HepG2 (cell line): ENCODE measurements around the gene RRP9. TPM values are rescaled to one million over a fixed set of nuclear protein-coding genes. Genes with fewer than 3 reads are reported as not detected.

Source experiments
- ATAC-seq: fragments of 200-7000 bp; cut with Tn5 transposase; 3 replicates; pipeline ENCODE4 v1.9.1; 2020; ENCODE audit warnings: mild to moderate bottlenecking, moderate library complexity
- BruUV-seq: library from RNA; stranded (reverse); fragments of 400-500 nt; replicated peaks from 2 replicates; lab custom pipeline; 2021; lab: Mats Ljungman, UMichigan
- CTCF ChIA-PET: fragments of 300-600 bp; formaldehyde crosslinking; extraction: SDS; loops from one replicate; lab custom pipeline; 2021; ENCODE audit warnings: low total read pairs, inconsistent platforms, low intra/inter-chr PET ratio; lab: Yijun Ruan, JAX
- POLR2A ChIA-PET: fragments of 350-600 bp; sonication (Branson Sonifier 250); formaldehyde crosslinking; loops from one replicate; lab custom pipeline; 2020; ENCODE audit warnings: antibody characterized with exemption, inconsistent platforms; lab: Yijun Ruan, JAX
- DNase-seq: peaks from one replicate; pipeline ENCODE4 v3.0.0-alpha.2; 2015; ENCODE audit warnings: low spot score
- FAIRE-seq: peaks from 3 replicates; lab custom pipeline; 2011; peaks lifted over from hg19 to GRCh38; lab: Jason Lieb, UNC
- H2AFZ ChIP-seq: one replicate; pipeline ENCODE4 v1.6.1; 2011; ENCODE audit warnings: low read length, inconsistent platforms
- H3K27ac ChIP-seq: fragments of 300-600 bp; 3 replicates; pipeline ENCODE4 v1.8.0; 2011; ENCODE audit warnings: mixed run types, mild to moderate bottlenecking, mixed read lengths, low read length, inconsistent platforms; ENCODE audit not compliant: insufficient read depth; ENCODE audit errors: extremely low read length
- H3K27me3 ChIP-seq, 2 experiments: fragments of 200-600 bp in 1 of 2; 2 replicates in 1 of 2; 3 replicates in 1 of 2; pipeline versions ENCODE4 v1.6.0 to v1.8.0; 2011; ENCODE audit warnings: low read length in 2 of 2, mild to moderate bottlenecking in 2 of 2, moderate library complexity in 2 of 2, inconsistent platforms in 1 of 2; ENCODE audit not compliant: insufficient read depth in 2 of 2, control insufficient read depth in 1 of 2
- H3K36me3 ChIP-seq, 2 experiments: fragments of 200-600 bp in 1 of 2; replicated peaks in 1 of 2; 2 replicates in 1 of 2; 3 replicates in 1 of 2; pipeline versions ENCODE4 v1.5.1 to v1.8.0; 2011; ENCODE audit warnings: low read length in 2 of 2, inconsistent platforms in 1 of 2; ENCODE audit not compliant: insufficient read depth in 2 of 2, control insufficient read depth in 1 of 2
- H3K4me1 ChIP-seq: 2 replicates; pipeline ENCODE4 v1.5.1; 2012; ENCODE audit warnings: low read length, inconsistent platforms; ENCODE audit not compliant: insufficient read depth
- H3K4me2 ChIP-seq: 2 replicates; pipeline ENCODE4 v1.6.0; 2011; ENCODE audit warnings: low read depth, low read length, inconsistent platforms
- H3K4me3 ChIP-seq, 3 experiments: fragments of 200-600 bp in 1 of 3; sonication (generic), shearing (Covaris generic) in 1 of 3; replicated peaks in 1 of 3; 2 replicates each; pipeline ENCODE4 v1.5.1; 2011 to 2016; ENCODE audit warnings: low read length in 3 of 3, inconsistent platforms in 2 of 3, low read depth in 2 of 3, mild to moderate bottlenecking in 2 of 3, control low read depth in 1 of 3, mixed read lengths in 1 of 3; ENCODE audit not compliant: insufficient read depth in 1 of 3
- H3K79me2 ChIP-seq: one replicate; pipeline ENCODE4 v1.6.1; 2011; ENCODE audit warnings: low read length, inconsistent platforms; ENCODE audit not compliant: insufficient read depth
- H3K9ac ChIP-seq: 2 replicates; pipeline ENCODE4 v1.6.0; 2011; ENCODE audit warnings: mild to moderate bottlenecking, low read depth, low read length, inconsistent platforms; ENCODE audit not compliant: insufficient read depth
- H3K9me3 ChIP-seq: 2 replicates; pipeline ENCODE4 v1.5.1; 2012; ENCODE audit warnings: mild to moderate bottlenecking, low read length
- H4K20me1 ChIP-seq: 2 replicates; pipeline ENCODE4 v1.6.0; 2011; ENCODE audit warnings: inconsistent platforms, mild to moderate bottlenecking, low read length, moderate library complexity; ENCODE audit not compliant: insufficient read depth
- AGO2 ChIP-seq: fragments of 200-400 bp; formaldehyde crosslinking; optimal IDR thresholded peaks from 2 replicates; pipeline ENCODE3; 2017; ENCODE audit warnings: mild to moderate bottlenecking, low read depth, low read length, moderate library complexity
- IKZF4 ChIP-seq: sonication (generic); formaldehyde crosslinking; IDR thresholded peaks from 2 replicates; pipeline ENCODE4 v1.5.1; 2020; ENCODE audit warnings: borderline replicate concordance, mild to moderate bottlenecking, low read depth, missing genetic modification reagents; ENCODE audit errors: not compliant biosample characterization
- REPIN1 ChIP-seq: sonication (generic); formaldehyde crosslinking; IDR thresholded peaks from 2 replicates; pipeline ENCODE4 v1.8.0; 2022; ENCODE audit warnings: missing genetic modification reagents, low read depth, mild to moderate bottlenecking, borderline replicate concordance
- ZBTB33 ChIP-seq: sonication (generic); formaldehyde crosslinking; IDR thresholded peaks from 2 replicates; pipeline ENCODE4 v1.4.0; 2020; ENCODE audit warnings: missing genetic modification reagents
- ZSCAN25 ChIP-seq: sonication (generic); formaldehyde crosslinking; IDR thresholded peaks from 2 replicates; pipeline ENCODE4 v1.8.0; 2022; ENCODE audit warnings: mild to moderate bottlenecking, missing genetic modification reagents
- WGBS: methylation state at CpG from one replicate; pipeline ENCODE4 v1.1.6; 2017; ENCODE audit warnings: low lambda C conversion rate; 5-methylcytosine and 5-hydroxymethylcytosine counted together
- in situ Hi-C: cut with HindIII; loops from 2 replicates; pipeline ENCODE4 v1.10.0; 2017; ENCODE audit warnings: low pct_unique_long_range_greater_than_20kb; ENCODE audit not compliant: extremely low pct_ligation_motif_present
- intact Hi-C: fragments of 100-400 bp; cut with micrococcal nuclease; formaldehyde crosslinking; loops from one replicate; pipeline ENCODE4 v1.10.0; 2022; ENCODE audit not compliant: unreplicated experiment
- polyA plus RNA-seq, 8 experiments: library from polyadenylated mRNA; depleted of rRNA in 3 of 8; stranded (reverse) in 7 of 8; unstranded in 1 of 8; fragments of >200 nt; fragmentation: Illumina TruSeq in 4 of 8; extraction: Trizol in 4 of 8; gene quantifications; 2 replicates each; pipeline versions ENCODE4 v1.2.1 to v1.2.3, GENCODE V29; 2011 to 2016; ENCODE audit warnings: low read depth in 4 of 8, missing spikeins in 1 of 8, mixed read lengths in 1 of 8; ENCODE audit not compliant: insufficient read depth in 1 of 8
- total RNA-seq, 5 experiments: library from RNA; depleted of rRNA; stranded (reverse); fragments of >200 nt; fragmentation: Illumina TruSeq; extraction: Trizol; gene quantifications; 2 replicates each; pipeline ENCODE4 v1.2.3, GENCODE V29; 2016; ENCODE audit warnings: low read depth in 1 of 5
- TF ChIP-seq, protein P1 (sequence below): sonication (generic); formaldehyde crosslinking; IDR thresholded peaks from 2 replicates; pipeline ENCODE4 v1.5.1; 2020; ENCODE audit warnings: mild to moderate bottlenecking, missing genetic modification reagents, moderate library complexity

RRP9 gene
- total and polyA plus RNA-seq, 2 of the 13 experiments (the other 11 are each of a cell fraction or from before 2014, with no cell fraction given) = 14.8 to 44.0 TPM

GRCh38 chr3:51988286-51989146 lies 46.8 kb upstream of the RRP9 start:
- Histone ChIP-seq H3K4me3 (no peak overlapping the region), H4K20me1 (no peaks in the 10 kb centered on the region; the same call in 1 of the 2 replicates), H3K4me2 (no peak overlapping the region), H3K36me3 (peaks cover 3 to 6% of the 10 kb centered on the region in 2 experiments; a peak in 3 of 5 replicates), H2AFZ (no peak overlapping the region), H3K9me3 (no peaks in the 10 kb centered on the region), H3K27ac (no peak overlapping the region), H3K9ac (no peak overlapping the region), H3K4me1 (peaks cover 58% of the 10 kb centered on the region), H3K79me2 (peaks cover 18% of the 10 kb centered on the region), H3K27me3 (no peaks in the 10 kb centered on the region)
- no peak for DNase-seq
- ChIA-PET CTCF (no interaction called here), POLR2A (no interaction called here)
- intact Hi-C loops (no loop called here), in situ Hi-C loops (no loop called here)
- FAIRE-seq = no peak
- WGBS = 97% methylated on average over 14 of the region's 15 CpGs
- no TSS peak for BruUV-seq
- peak; percentile 4 for ATAC-seq
- TF ChIP-seq REPIN1 (no peak), AGO2 (peak; percentile 73), IKZF4 (no peak), ZSCAN25 (0 out of 2 replicates have a peak, but pooled peaks have one; percentile 26), ZBTB33 (CRISPR knock-in tag) (peak; percentile 89)
- TF ChIP-seq, protein P1, sequence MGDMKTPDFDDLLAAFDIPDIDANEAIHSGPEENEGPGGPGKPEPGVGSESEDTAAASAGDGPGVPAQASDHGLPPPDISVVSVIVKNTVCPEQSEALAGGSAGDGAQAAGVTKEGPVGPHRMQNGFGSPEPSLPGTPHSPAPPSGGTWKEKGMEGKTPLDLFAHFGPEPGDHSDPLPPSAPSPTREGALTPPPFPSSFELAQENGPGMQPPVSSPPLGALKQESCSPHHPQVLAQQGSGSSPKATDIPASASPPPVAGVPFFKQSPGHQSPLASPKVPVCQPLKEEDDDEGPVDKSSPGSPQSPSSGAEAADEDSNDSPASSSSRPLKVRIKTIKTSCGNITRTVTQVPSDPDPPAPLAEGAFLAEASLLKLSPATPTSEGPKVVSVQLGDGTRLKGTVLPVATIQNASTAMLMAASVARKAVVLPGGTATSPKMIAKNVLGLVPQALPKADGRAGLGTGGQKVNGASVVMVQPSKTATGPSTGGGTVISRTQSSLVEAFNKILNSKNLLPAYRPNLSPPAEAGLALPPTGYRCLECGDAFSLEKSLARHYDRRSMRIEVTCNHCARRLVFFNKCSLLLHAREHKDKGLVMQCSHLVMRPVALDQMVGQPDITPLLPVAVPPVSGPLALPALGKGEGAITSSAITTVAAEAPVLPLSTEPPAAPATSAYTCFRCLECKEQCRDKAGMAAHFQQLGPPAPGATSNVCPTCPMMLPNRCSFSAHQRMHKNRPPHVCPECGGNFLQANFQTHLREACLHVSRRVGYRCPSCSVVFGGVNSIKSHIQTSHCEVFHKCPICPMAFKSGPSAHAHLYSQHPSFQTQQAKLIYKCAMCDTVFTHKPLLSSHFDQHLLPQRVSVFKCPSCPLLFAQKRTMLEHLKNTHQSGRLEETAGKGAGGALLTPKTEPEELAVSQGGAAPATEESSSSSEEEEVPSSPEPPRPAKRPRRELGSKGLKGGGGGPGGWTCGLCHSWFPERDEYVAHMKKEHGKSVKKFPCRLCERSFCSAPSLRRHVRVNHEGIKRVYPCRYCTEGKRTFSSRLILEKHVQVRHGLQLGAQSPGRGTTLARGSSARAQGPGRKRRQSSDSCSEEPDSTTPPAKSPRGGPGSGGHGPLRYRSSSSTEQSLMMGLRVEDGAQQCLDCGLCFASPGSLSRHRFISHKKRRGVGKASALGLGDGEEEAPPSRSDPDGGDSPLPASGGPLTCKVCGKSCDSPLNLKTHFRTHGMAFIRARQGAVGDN (CRISPR knock-in tag) = peak; percentile 11; the same call in 1 of the 2 replicates
